Astrocyte of the cerebellum (primary cell): ENCODE measurements around the gene CMTM7.

Source experiments
- DNase-seq: peaks from one replicate; pipeline ENCODE4 v3.0.0-alpha.2; 2011; ENCODE audit warnings: low read depth
- H3K4me3 ChIP-seq: 2 replicates; pipeline ENCODE4 v1.5.1; 2011; ENCODE audit warnings: mild to moderate bottlenecking, low read depth, low read length, moderate library complexity
- in situ Hi-C: cut with HindIII; loops from 2 replicates; pipeline ENCODE4 v1.10.0; 2017; ENCODE audit warnings: low sequenced_read_pairs
- TF ChIP-seq, protein P1 (sequence below): IDR thresholded peaks from 2 replicates; pipeline ENCODE4 v1.5.1; 2012; ENCODE audit warnings: low read length, low read depth, moderate library complexity, mild to moderate bottlenecking; ENCODE audit errors: missing control alignments

The CMTM7 gene

DNA sequence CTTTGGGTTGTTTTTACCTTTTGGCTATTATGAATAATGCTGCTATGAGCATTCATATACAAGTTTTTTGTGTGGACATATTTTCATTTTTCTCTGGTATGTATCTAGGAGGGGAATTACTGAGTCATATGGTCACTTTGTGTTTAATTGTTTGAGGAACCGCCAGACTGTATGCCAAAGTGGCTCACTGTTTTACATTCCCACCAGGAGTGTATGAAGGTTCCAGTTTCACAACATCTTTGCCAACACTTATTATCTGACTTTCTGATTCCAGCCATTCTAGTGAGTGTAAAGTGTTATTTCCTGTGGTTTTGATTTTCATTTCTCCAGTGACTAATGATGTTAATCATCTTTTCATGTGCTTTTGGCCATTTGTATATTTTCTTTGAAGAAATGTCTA, 51.8 kb downstream of the CMTM7 start:
- in situ Hi-C loops: no loop called here
- DNase-seq: peak; percentile 85
- no peak overlapping the region for H3K4me3 ChIP-seq
- TF ChIP-seq, protein P1, sequence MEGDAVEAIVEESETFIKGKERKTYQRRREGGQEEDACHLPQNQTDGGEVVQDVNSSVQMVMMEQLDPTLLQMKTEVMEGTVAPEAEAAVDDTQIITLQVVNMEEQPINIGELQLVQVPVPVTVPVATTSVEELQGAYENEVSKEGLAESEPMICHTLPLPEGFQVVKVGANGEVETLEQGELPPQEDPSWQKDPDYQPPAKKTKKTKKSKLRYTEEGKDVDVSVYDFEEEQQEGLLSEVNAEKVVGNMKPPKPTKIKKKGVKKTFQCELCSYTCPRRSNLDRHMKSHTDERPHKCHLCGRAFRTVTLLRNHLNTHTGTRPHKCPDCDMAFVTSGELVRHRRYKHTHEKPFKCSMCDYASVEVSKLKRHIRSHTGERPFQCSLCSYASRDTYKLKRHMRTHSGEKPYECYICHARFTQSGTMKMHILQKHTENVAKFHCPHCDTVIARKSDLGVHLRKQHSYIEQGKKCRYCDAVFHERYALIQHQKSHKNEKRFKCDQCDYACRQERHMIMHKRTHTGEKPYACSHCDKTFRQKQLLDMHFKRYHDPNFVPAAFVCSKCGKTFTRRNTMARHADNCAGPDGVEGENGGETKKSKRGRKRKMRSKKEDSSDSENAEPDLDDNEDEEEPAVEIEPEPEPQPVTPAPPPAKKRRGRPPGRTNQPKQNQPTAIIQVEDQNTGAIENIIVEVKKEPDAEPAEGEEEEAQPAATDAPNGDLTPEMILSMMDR: no peak

DNA sequence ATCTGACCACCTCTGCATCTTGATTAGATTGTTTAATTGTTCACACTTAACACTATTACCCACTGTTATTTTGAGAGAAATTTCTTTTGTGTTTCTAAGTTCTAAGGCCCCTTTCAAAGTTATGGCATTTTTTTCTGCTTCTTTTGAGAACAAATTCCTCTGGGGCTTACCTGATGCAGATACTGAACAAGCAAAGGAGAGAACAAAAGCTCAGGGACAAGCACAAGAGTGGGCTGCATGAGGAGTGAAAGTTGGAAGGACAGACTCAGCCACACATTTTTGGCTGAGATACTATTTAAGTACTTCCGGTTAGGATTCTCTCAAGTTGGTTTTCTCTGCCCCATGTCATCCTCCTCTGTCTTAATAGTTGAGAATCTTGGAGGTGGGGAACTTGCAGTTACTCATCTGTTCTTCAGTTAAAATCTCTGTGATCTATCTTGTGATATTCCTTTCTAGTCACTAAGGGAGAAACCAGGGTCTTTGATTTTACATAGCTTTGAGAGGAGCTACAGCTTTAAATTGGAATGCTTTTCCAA, 56.3 kb downstream of the CMTM7 start:
- H3K4me3 ChIP-seq: no peak overlapping the region
- in situ Hi-C loops: no loop called here
- no peak for DNase-seq
- TF ChIP-seq, protein P1: no peak

DNA sequence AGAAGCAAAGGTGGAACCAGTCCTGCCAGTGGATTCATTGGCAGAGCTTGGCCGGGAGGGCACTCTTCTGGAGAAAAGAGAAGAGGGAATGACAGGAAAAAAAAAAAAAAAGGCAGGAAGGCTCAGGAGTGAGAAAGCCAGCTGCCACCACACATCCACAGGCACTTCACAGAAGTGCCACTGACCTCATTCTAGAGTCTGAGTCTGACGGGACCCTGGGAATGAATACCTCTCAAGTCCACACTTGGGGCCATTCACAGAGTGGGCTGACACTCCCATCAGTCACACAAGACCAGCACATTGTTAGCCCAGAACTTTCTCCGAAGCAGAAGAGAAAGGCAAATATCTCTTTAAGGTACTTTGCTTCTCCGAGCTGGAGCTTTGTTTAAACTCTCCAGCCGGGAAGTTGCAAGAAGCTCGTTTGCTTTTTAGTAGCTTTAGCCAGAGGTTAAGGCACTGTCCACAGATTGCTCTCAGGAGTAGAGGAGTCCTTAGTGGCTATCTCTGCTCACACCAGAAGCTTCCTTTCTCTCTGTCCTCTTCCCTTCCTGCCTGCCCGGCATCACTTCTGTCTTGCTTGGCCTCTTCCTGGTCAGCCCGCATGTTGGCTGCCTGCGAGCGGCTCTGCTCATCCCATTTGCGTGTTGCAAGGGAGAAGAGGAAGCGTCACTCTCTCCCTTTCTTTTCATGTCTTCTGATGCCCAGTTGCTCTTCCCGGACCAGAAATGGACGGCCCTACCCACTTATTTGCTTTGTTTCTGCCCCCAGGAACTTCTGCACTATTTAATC, 57.2 kb downstream of the CMTM7 start:
- no peak overlapping the region for H3K4me3 ChIP-seq
- TF ChIP-seq, protein P1: no peak
- DNase-seq: no peak
- in situ Hi-C loops: no loop called here

DNA sequence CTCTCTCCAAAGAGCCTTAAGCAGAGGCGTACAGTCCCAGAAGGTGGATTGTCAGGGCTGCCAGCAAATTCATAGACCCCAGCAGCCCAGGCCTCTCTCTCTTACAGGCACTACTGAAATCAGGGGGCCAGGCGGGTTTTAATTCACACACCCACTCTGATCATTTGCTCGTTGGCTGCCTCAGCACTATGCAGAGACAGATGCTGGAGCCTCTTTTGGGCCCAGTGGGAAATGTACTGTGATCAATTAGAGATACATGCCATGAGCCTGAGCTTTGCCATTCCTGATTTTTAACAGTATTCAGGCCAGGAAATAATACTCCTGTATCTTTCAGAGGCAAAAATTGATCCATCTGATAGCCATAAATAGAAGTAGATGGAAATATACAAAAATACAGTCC, 58.0 kb downstream of the CMTM7 start:
- no peak overlapping the region for H3K4me3 ChIP-seq
- in situ Hi-C loops: no loop called here

DNA sequence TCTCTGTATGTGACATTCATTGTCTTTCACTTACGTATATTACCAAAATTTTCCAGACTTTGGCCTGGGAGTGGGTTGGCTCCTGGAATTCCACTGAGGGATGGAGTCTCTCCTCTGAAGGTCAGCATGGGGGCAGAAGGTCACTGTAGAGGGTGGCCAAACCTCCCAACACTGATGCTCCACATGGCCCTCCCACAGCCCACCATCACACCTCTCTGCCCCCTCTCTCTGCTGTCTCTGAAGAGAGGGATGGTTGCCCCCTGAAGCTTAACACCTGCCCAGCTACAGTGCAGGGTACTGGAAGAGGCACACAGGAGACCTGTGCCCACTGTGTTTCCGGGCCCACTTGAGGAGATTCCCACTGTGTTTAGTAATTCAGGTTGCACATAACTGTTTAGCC, 58.8 kb downstream of the CMTM7 start:
- no peak for DNase-seq
- in situ Hi-C loops: no loop called here
- no peak overlapping the region for H3K4me3 ChIP-seq
- TF ChIP-seq, protein P1: no peak

More for the DNA sequence above, 58.0 kb downstream of the CMTM7 start:
- no peak for DNase-seq
- TF ChIP-seq, protein P1: no peak

DNA sequence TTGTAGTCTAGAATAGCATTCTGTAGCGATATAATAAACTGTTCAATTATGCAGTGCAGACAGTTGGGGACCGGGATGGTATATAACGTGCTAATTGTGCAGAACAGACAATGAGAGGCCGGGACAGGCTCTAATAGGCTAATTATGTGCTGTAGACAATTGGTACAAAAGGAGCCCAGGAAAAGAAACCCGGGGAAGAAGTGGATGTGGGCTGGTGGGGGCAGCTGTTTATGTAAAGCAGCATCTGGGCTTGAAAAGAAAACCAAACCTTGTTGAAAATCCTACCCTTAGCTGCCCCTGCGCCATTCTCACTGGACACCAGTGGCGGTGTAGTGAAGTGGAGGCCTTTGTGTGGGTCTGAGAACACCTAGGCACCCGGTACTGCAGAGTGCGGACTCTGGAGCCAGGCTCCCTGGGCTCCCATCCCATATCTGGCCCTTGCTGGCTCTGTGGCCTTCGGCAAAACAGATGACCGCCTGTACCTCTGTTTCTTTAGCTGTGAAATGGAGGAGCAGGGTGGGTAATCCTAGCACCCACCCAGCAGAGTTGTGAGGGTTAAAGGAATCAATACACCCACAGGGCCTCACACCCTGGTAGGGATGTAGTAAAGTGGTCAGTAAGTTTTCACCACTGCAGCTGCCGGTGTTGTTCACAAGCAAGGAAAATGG, 59.5 kb downstream of the CMTM7 start:
- no peak overlapping the region for H3K4me3 ChIP-seq
- in situ Hi-C loops: no loop called here
- TF ChIP-seq, protein P1: no peak
- no peak for DNase-seq
